ENCODE data around the gene PSMB7. TPM values are rescaled to one million over a fixed set of nuclear protein-coding genes. Genes with fewer than 3 reads are reported as not detected.

PSMB7 gene
- total and polyA plus RNA-seq, 2 of the 8 experiments (the other 6 are each of a cell fraction or from before 2014, with no cell fraction given), result 222 to 357 TPM

DNA sequence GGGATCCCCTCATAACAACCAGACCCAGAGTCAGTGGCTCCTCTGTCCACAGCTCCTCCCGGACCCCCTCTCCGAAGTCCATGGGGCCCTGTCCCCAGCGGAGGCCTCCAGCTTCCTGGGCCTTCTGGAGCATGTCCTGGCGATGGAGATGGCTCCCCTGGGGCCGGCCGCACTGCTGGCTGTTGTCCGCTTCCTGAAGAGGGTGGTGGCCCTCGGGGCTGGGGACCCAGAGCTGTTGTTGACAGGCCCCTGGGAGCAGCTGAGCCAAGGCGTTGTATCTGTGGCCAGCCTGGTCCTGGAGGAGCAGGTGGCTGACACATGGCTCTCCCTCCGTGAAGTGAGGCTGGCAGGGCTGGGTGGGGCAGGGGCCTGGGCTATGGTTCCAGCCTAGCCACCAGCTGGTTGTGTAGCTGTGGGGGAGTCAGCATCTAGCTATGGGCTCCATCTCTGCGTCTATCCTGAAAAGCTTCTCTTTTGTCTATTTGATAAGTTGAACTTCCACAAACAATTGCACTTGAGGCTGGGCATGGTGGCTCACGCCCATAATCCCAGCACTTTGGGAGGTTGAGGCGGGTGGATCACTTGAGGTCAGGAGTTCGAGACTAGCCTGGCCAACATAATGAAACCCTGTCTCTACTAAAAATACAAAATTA lies 39.7 kb upstream of the PSMB7 start (continued):
- no peak for TF ChIP-seq EP300 (IDR thresholded peaks at IDR 0.05; ENCODE audit: borderline replicate concordance in 1 of 2, low read depth in 2 of 2, low read length in 2 of 2)
- TF ChIP-seq, protein P1, sequence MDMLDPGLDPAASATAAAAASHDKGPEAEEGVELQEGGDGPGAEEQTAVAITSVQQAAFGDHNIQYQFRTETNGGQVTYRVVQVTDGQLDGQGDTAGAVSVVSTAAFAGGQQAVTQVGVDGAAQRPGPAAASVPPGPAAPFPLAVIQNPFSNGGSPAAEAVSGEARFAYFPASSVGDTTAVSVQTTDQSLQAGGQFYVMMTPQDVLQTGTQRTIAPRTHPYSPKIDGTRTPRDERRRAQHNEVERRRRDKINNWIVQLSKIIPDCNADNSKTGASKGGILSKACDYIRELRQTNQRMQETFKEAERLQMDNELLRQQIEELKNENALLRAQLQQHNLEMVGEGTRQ (IDR thresholded peaks at IDR 0.05; ENCODE audit: low read length), result no peak
- no peak for TF ChIP-seq NANOG (IDR thresholded peaks at IDR 0.05; ENCODE audit: insufficient read depth, low read depth, low read length, poor library complexity, severe bottlenecking)
- TF ChIP-seq EGR1 (IDR thresholded peaks at IDR 0.05; ENCODE audit: borderline replicate concordance, low read depth, low read length), result no peak
- no peak for TF ChIP-seq EZH2 (IDR thresholded peaks at IDR 0.05; ENCODE audit: low read depth, low read length, severe bottlenecking)
- TF ChIP-seq PHF8 (conservative IDR thresholded peaks at IDR 0.05; ENCODE audit: low read depth, low read length), result no peak
- no peak for TF ChIP-seq SIN3A (conservative IDR thresholded peaks at IDR 0.05 in 1 of 2, IDR thresholded peaks at IDR 0.05 in 1 of 2; ENCODE audit: low read depth in 1 of 2, low read length in 2 of 2)
- TF ChIP-seq KDM1A (IDR thresholded peaks at IDR 0.05; ENCODE audit: borderline replicate concordance, low read length), result no peak

Data from H1 (cell line).